Naive thymus-derived CD4-positive, alpha-beta T cell (primary cell): ENCODE data around the gene RSF1. TPM values are rescaled to one million over a fixed set of nuclear protein-coding genes. Genes with fewer than 3 reads are reported as not detected.

Experiments
- ATAC-seq: fragments of 150-1000 bp; cut with Tn5 transposase; 2 replicates; pipeline ENCODE4 v1.10.0; 2021; ENCODE audit warnings: mild to moderate bottlenecking, moderate library complexity
- CTCF ChIA-PET: fragments of 350-600 bp; sonication (Branson Sonifier 250); formaldehyde crosslinking; loops from one replicate; lab custom pipeline; 2021; ENCODE audit warnings: antibody characterized with exemption; lab: Charles Lee
- POLR2A ChIA-PET: fragments of 350-600 bp; sonication (Branson Sonifier 250); formaldehyde crosslinking; loops from one replicate; lab custom pipeline; 2021; ENCODE audit warnings: antibody characterized with exemption, inconsistent platforms; lab: Charles Lee
- DNase-seq, 9 donors: peaks; one replicate each; pipeline versions ENCODE4 v3.0.0 to v3.0.0-alpha.2; 2020 to 2022; ENCODE audit warnings: mixed read lengths in 1 of 9
- H3K27ac ChIP-seq: one replicate; pipeline ENCODE4 v1.7.0; 2013; ENCODE audit warnings: mild to moderate bottlenecking, low read depth, low read length, moderate library complexity
- H3K27me3 ChIP-seq, 2 donors: one replicate each; pipeline ENCODE4 v1.7.0; 2013; ENCODE audit warnings: low read length in 2 of 2, mild to moderate bottlenecking in 2 of 2, moderate library complexity in 2 of 2; ENCODE audit not compliant: control insufficient read depth in 2 of 2, insufficient read depth in 2 of 2
- H3K36me3 ChIP-seq, 3 experiments: 1 replicate in 2 of 3; 2 replicates in 1 of 3; pipeline ENCODE4 v1.7.0; 2013; ENCODE audit warnings: low read length in 3 of 3, mild to moderate bottlenecking in 3 of 3, moderate library complexity in 1 of 3; ENCODE audit not compliant: insufficient read depth in 3 of 3, control insufficient read depth in 2 of 3
- H3K4me1 ChIP-seq, 2 donors: one replicate each; pipeline ENCODE4 v1.7.0; 2013; ENCODE audit warnings: low read length in 2 of 2, mild to moderate bottlenecking in 2 of 2, moderate library complexity in 1 of 2; ENCODE audit not compliant: control insufficient read depth in 2 of 2, insufficient read depth in 2 of 2
- H3K4me3 ChIP-seq: 2 replicates; pipeline ENCODE4 v1.7.0; 2013; ENCODE audit warnings: mild to moderate bottlenecking, low read length
- H3K9me3 ChIP-seq, 3 experiments: 1 replicate in 2 of 3; 2 replicates in 1 of 3; pipeline ENCODE4 v1.7.0; 2013; ENCODE audit warnings: low read length in 3 of 3; ENCODE audit not compliant: control insufficient read depth in 2 of 3
- H3K27ac Mint-ChIP-seq, 9 donors: one replicate each; pipeline ENCODE4 v1.8.0; 2020 to 2022; ENCODE audit warnings: mixed read lengths in 9 of 9, mild to moderate bottlenecking in 8 of 9, moderate library complexity in 5 of 9, inconsistent platforms in 2 of 9
- H3K27me3 Mint-ChIP-seq, 5 donors: one replicate each; pipeline ENCODE4 v1.8.0; 2021 to 2022; ENCODE audit warnings: mixed read lengths in 5 of 5, mild to moderate bottlenecking in 1 of 5
- H3K36me3 Mint-ChIP-seq, 5 donors: one replicate each; pipeline ENCODE4 v1.8.0; 2020 to 2022; ENCODE audit warnings: mixed read lengths in 5 of 5, mild to moderate bottlenecking in 3 of 5, inconsistent platforms in 1 of 5
- H3K4me1 Mint-ChIP-seq, 7 donors: one replicate each; pipeline ENCODE4 v1.8.0; 2020 to 2022; ENCODE audit warnings: mixed read lengths in 7 of 7, mild to moderate bottlenecking in 3 of 7, inconsistent platforms in 1 of 7
- H3K4me3 Mint-ChIP-seq, 10 donors: one replicate each; pipeline ENCODE4 v1.8.0; 2020 to 2022; ENCODE audit warnings: mild to moderate bottlenecking in 10 of 10, mixed read lengths in 10 of 10, moderate library complexity in 6 of 10, inconsistent platforms in 2 of 10
- H3K9me3 Mint-ChIP-seq, 11 donors: one replicate each; pipeline ENCODE4 v1.8.0; 2020 to 2022; ENCODE audit warnings: mixed read lengths in 11 of 11, mild to moderate bottlenecking in 4 of 11, inconsistent platforms in 1 of 11, moderate library complexity in 1 of 11
- intact Hi-C, 2 donors: fragments of 100-400 bp; cut with micrococcal nuclease; formaldehyde crosslinking; loops; one replicate each; pipeline ENCODE4 v1.15.1; 2023
- polyA plus RNA-seq, 2 donors: library from polyadenylated mRNA; unstranded; fragments of 300-500 nt; fragmentation: Illumina TruSeq; gene quantifications; one replicate each; pipeline ENCODE4 v1.2.3, GENCODE V29; 2021
- total RNA-seq, 6 experiments: library from RNA in 5 of 6; stranded (reverse) in 5 of 6; gene quantifications; 1 replicate in 5 of 6; 2 replicates in 1 of 6; pipeline ENCODE4 v1.2.3 and lab custom pipeline; 2021 to 2026

RSF1 gene
- total and polyA plus RNA-seq, 7 experiments from 2014 or later, result 33.3 to 113 (median 83.5) TPM

DNA sequence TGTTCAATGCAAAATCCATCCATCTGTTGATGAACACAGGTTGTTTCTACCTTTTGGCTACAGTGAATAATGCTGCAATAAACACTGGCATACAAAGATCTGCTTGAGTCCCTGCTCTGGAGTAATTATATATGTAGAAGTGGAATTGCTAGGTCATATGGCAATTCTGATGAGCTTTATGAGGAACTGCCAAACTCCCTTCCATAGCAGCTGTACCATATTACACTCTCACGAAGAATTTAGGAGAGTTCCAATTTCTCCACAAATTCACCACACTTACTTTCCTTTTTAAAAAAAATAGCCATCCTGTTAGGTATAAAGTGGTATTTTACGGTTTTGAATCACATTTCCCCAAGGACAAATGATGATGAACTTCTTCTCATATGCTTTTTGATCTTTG is 62.2 kb downstream of the RSF1 start:
- intact Hi-C loops, result no loop called here
- H3K36me3 Mint-ChIP-seq, result peaks cover 5 to 56% (median 41%) of the 10 kb centered on the region in 5 donors

DNA sequence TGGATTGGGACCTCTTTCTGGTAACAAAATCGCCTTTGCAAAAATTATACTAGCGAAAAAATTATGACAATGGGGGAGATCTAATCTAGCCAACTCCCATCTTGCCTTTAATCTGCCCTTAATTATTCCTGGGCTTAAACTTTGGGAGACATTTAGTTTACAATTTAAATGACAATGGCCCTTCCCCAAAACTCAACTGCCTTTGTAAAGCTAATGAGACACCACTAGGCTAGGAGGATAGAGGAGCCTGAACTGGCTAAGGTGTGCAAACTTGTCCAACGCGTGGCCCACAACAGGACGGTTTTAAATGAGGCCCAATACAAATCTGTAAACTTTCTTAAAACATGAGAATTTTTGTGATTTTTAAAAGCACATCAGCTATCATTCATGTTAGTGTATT is 67.3 kb downstream of the RSF1 start:
- H3K9me3 Mint-ChIP-seq, result no peaks in the 10 kb centered on the region
- POLR2A ChIA-PET, result no interaction called here

More for the DNA sequence above, 62.2 kb downstream of the RSF1 start:
- H3K9me3 ChIP-seq, result no peaks in the 10 kb centered on the region
- ChIA-PET POLR2A (no interaction called here), CTCF (no interaction called here)
- H3K27me3 ChIP-seq, result no peaks in the 10 kb centered on the region
- no peak overlapping the region for H3K27ac ChIP-seq
- Mint-ChIP-seq H3K4me3 (no peak overlapping the region), H3K27ac (no peak overlapping the region), H3K27me3 (no peaks in the 10 kb centered on the region), H3K4me1 (peaks cover 0 to 43% (median 38%) of the 10 kb centered on the region in 7 donors), H3K9me3 (no peaks in the 10 kb centered on the region)
- H3K4me1 ChIP-seq, result no peaks in the 10 kb centered on the region
- H3K36me3 ChIP-seq, result peaks cover 4 to 26% (median 5%) of the 10 kb centered on the region in 3 experiments
- DNase-seq (no peak), ATAC-seq (no peak)
- no peak overlapping the region for H3K4me3 ChIP-seq

DNA sequence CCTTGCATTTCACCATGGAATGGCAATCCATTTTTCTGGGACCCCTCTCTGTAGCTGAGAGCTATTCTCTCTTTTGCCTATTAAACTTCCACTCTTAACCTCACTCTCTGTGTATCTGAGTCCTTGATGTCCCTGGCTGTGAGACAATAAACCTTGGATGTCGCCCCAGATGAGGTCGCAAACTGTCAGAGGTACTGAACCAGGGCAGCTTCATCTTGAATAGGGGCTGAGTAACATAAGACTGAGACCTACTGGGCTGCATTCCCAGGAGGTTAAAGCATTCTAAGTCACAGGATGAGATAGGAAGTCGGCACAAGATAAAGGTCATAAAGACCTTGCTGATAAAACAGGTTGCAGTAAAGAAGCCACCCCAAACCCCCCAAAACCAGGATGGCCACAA is 68.0 kb downstream of the RSF1 start:
- DNase-seq (no peak), ATAC-seq (no peak)
- Mint-ChIP-seq H3K9me3 (no peaks in the 10 kb centered on the region), H3K36me3 (peaks cover 5 to 40% (median 31%) of the 10 kb centered on the region in 5 donors), H3K4me1 (peaks cover 3 to 66% (median 52%) of the 10 kb centered on the region in 7 donors), H3K4me3 (no peak overlapping the region), H3K27me3 (no peaks in the 10 kb centered on the region), H3K27ac (peak overlapping the region in 1 of 9 donors; percentile 10)
- Histone ChIP-seq H3K4me1 (no peaks in the 10 kb centered on the region), H3K27me3 (no peaks in the 10 kb centered on the region), H3K4me3 (no peak overlapping the region), H3K27ac (no peak overlapping the region), H3K36me3 (peaks cover 0 to 19% (median 4%) of the 10 kb centered on the region in 3 experiments), H3K9me3 (no peaks in the 10 kb centered on the region)
- POLR2A ChIA-PET, result no interaction called here
- intact Hi-C loops, result no loop called here
- CTCF ChIA-PET, result no interaction called here

More for the DNA sequence above, 67.3 kb downstream of the RSF1 start:
- Histone ChIP-seq H3K27ac (no peak overlapping the region), H3K4me3 (no peak overlapping the region), H3K27me3 (no peaks in the 10 kb centered on the region), H3K9me3 (no peaks in the 10 kb centered on the region), H3K36me3 (peaks cover 0 to 19% (median 4%) of the 10 kb centered on the region in 3 experiments), H3K4me1 (no peaks in the 10 kb centered on the region)
- H3K36me3 Mint-ChIP-seq, result peaks cover 5 to 39% (median 31%) of the 10 kb centered on the region in 5 donors
- DNase-seq (no peak), ATAC-seq (no peak)
- H3K27me3 Mint-ChIP-seq, result no peaks in the 10 kb centered on the region
- H3K27ac Mint-ChIP-seq, result no peak overlapping the region
- H3K4me1 Mint-ChIP-seq, result peaks cover 0 to 64% (median 49%) of the 10 kb centered on the region in 7 donors
- CTCF ChIA-PET, result no interaction called here
- H3K4me3 Mint-ChIP-seq, result no peak overlapping the region
- intact Hi-C loops, result no loop called here

DNA sequence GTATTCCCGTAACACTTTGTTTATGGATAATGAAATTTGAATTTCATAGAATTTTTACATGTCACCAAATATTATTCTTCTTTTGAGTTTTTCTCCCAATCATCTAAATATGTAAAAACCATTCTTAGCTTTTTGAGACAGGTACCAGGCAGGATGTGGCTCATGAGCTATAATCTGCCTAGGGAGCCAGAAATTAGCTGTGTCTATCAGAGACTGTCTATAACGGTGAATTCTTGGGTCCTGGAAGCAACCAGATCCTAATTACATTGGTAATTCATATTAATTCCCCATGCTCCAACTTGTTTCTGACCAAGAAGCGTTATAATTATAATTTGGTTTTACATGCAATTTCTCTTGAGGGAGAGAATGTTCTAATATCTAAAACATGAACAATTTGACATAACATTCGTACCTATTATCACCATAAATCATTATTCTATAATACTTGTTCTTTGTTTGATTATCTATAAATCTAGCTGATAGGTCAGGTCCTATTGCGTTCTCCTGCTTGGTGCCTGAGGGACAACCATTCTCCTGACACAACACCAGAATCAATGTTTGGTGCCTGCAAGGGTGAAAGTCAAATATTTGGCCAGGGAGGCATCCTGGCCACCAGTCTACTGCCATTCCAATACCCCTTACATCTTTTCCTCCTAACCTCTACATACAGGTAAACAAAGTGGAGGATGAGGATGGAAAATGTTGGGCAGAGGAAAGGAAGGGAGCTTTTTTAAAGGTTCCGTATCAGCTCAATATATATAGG is 69.9 kb downstream of the RSF1 start:
- Histone ChIP-seq H3K27me3 (no peaks in the 10 kb centered on the region), H3K36me3 (peaks cover 0 to 19% (median 4%) of the 10 kb centered on the region in 3 experiments), H3K9me3 (no peaks in the 10 kb centered on the region), H3K27ac (no peak overlapping the region), H3K4me3 (no peak overlapping the region), H3K4me1 (no peaks in the 10 kb centered on the region)
- DNase-seq, result no peak
- Mint-ChIP-seq H3K4me1 (peaks cover 5 to 66% (median 47%) of the 10 kb centered on the region in 7 donors), H3K27me3 (no peaks in the 10 kb centered on the region), H3K4me3 (no peak overlapping the region), H3K27ac (no peak overlapping the region), H3K9me3 (no peaks in the 10 kb centered on the region), H3K36me3 (peaks cover 5 to 35% (median 24%) of the 10 kb centered on the region in 5 donors)
- POLR2A ChIA-PET, result no interaction called here
- intact Hi-C loops, result no loop called here
- no peak for ATAC-seq
- CTCF ChIA-PET, result interaction anchor here (0.6 kb wide), 1 partner anchor 163 kb away, joined by 3 read pairs; no protein-coding TSS in a partner anchor

DNA sequence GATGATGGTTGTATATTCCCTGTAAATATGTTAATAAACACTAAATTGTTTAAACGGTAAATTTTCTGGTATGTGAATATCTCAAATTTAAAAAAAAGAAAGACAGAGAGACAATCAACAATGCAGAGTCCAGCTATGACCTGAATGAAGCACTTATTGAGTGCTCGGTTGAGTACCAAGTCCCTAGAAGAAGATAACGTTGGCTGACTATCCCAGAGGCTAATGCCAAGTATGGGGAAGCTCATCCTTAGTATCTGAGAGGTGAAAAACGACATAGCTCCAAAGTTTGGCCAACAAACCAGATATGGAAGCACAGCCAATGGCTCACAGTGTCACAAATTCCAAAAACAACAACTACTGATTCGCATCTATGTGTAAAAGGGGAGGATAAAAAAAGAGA is 71.3 kb downstream of the RSF1 start:
- no peak overlapping the region for H3K27ac ChIP-seq
- no peak for DNase-seq
- Mint-ChIP-seq H3K27ac (peak overlapping the region in 1 of 9 donors; percentile 43), H3K36me3 (peaks cover 0 to 37% (median 29%) of the 10 kb centered on the region in 5 donors), H3K4me1 (peaks cover 5 to 60% (median 42%) of the 10 kb centered on the region in 7 donors), H3K9me3 (no peaks in the 10 kb centered on the region), H3K27me3 (no peaks in the 10 kb centered on the region), H3K4me3 (no peak overlapping the region)
- no peaks in the 10 kb centered on the region for H3K4me1 ChIP-seq
- ATAC-seq, result no peak
- H3K27me3 ChIP-seq, result no peaks in the 10 kb centered on the region
- CTCF ChIA-PET, result no interaction called here
- intact Hi-C loops, result no loop called here
- H3K36me3 ChIP-seq, result peaks cover 0 to 12% (median 0%) of the 10 kb centered on the region in 3 experiments
- POLR2A ChIA-PET, result no interaction called here
- H3K4me3 ChIP-seq, result no peak overlapping the region
- no peaks in the 10 kb centered on the region for H3K9me3 ChIP-seq

DNA sequence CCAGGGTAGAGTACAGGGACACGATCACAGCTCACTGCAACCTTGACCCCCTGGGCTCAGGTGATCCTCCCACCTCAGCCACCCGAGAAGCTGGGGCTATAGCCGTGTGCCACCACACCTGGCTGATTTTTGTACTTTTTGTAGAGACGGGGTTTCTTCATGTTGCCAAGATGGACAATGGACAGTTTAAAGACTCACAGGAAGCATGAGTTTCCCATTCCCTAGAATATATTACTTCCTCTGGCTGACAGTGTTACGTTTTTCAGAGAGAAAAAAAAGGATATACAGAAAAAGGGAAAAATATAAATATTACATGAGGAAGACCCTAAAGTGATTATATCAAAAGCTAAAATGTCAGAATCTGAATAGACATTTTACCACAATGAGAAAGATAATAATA is 72.3 kb downstream of the RSF1 start:
- H3K9me3 Mint-ChIP-seq, result no peaks in the 10 kb centered on the region
- peaks cover 5 to 51% (median 34%) of the 10 kb centered on the region in 7 donors for H3K4me1 Mint-ChIP-seq
- DNase-seq (no peak), ATAC-seq (no peak)
- Histone ChIP-seq H3K27me3 (no peaks in the 10 kb centered on the region), H3K36me3 (peaks cover 0 to 3% (median 0%) of the 10 kb centered on the region in 3 experiments), H3K4me1 (no peaks in the 10 kb centered on the region), H3K4me3 (no peak overlapping the region), H3K9me3 (no peaks in the 10 kb centered on the region), H3K27ac (no peak overlapping the region)
- POLR2A ChIA-PET, result no interaction called here
- H3K4me3 Mint-ChIP-seq, result no peak overlapping the region
- CTCF ChIA-PET, result no interaction called here
- no peaks in the 10 kb centered on the region for H3K27me3 Mint-ChIP-seq
- H3K27ac Mint-ChIP-seq, result no peak overlapping the region
- intact Hi-C loops, result no loop called here
- H3K36me3 Mint-ChIP-seq, result peaks cover 0 to 31% (median 24%) of the 10 kb centered on the region in 5 donors
